ENCODE data around the gene CPT1B. TPM values are rescaled to one million over a fixed set of nuclear protein-coding genes. Genes with fewer than 3 reads are reported as not detected.

CPT1B gene
- total and polyA plus RNA-seq, 2 of the 8 experiments (the other 6 are each of a cell fraction or from before 2014, with no cell fraction given): 34.2 to 36.2 TPM

GRCh38 chr22:50600967-50601668, 22.9 kb upstream of the CPT1B start:
- no peaks in the 10 kb centered on the region for H3K79me1 ChIP-seq (ENCODE audit: low read depth, low read length)
- TF ChIP-seq SUZ12 (IDR thresholded peaks at IDR 0.05; ENCODE audit: low read length): peak; percentile 44
- peak; percentile 45 for TF ChIP-seq EZH2 (IDR thresholded peaks at IDR 0.05; ENCODE audit: low read depth, low read length, severe bottlenecking)
- TF ChIP-seq HDAC6 (IDR thresholded peaks at IDR 0.05; ENCODE audit: low read depth, low read length): no peak
- no peak overlapping the region for H2BK12ac ChIP-seq (ENCODE audit: low read depth, low read length)
- peak overlapping the region; percentile 21 to 57 (median 26); a peak in 6 of 8 replicates for H3K4me3 ChIP-seq (ENCODE audit: extremely low read depth in 1 of 4, insufficient read depth in 2 of 4, low read depth in 3 of 4, low read length in 4 of 4)
- H4K91ac ChIP-seq (replicated peaks; ENCODE audit: insufficient read length, low read length): no peak overlapping the region
- H3K4me1 ChIP-seq (replicated peaks in 1 of 4; ENCODE audit: control insufficient read depth in 3 of 4, insufficient read depth in 4 of 4, low read length in 3 of 4): peaks cover 0 to 16% (median 4%) of the 10 kb centered on the region in 4 experiments; a peak in 5 of 7 replicates
- H4K8ac ChIP-seq (ENCODE audit: extremely low read depth, insufficient read depth, low read length): no peak overlapping the region
- DNase-seq (ENCODE audit: low read depth in 1 of 2, low spot score in 2 of 2): peak in 1 of 2 experiments; percentile 60
- no peak overlapping the region for H2AK5ac ChIP-seq (ENCODE audit: low read depth, low read length)
- H3K56ac ChIP-seq (replicated peaks; ENCODE audit: insufficient read length, low read depth, low read length): no peak overlapping the region
- CTCF ChIA-PET (ENCODE audit: partially characterized antibody): interaction anchor here (0.9 to 1.9 kb wide), 4 partner anchors 11 to 38 kb away, joined by 3 to 13 read pairs (median 6); partner anchors contain the start of genes CPT1B and SYCE3
- H3K4ac ChIP-seq (replicated peaks; ENCODE audit: insufficient read length, low read depth, low read length): no peak overlapping the region
- H2BK5ac ChIP-seq (ENCODE audit: low read depth, low read length): no peak overlapping the region
- H4K20me1 ChIP-seq (replicated peaks in 1 of 2; ENCODE audit: control insufficient read depth in 1 of 2, insufficient read depth in 2 of 2, low read length in 2 of 2): peaks cover 9 to 11% of the 10 kb centered on the region in 2 experiments
- no peaks in the 10 kb centered on the region for H3K9me3 ChIP-seq (ENCODE audit: insufficient read depth in 2 of 2, low read depth in 1 of 2, low read length in 1 of 2)
- H3K9ac ChIP-seq (replicated peaks in 1 of 4; ENCODE audit: extremely low read depth in 1 of 4, low read depth in 3 of 4, low read length in 3 of 4): no peak overlapping the region
- H3K79me2 ChIP-seq (ENCODE audit: control insufficient read depth in 1 of 2, insufficient read depth in 2 of 2, low read length in 2 of 2): no peaks in the 10 kb centered on the region
- H3K4me2 ChIP-seq (ENCODE audit: insufficient read depth in 1 of 2, low read depth in 2 of 2, low read length in 2 of 2): peak overlapping the region; percentile 53 to 69
- no peak overlapping the region for H2BK120ac ChIP-seq (replicated peaks; ENCODE audit: low read depth, low read length)
- H3K27me3 ChIP-seq (replicated peaks in 1 of 4; ENCODE audit: control insufficient read depth in 3 of 4, extremely low read depth in 1 of 4, insufficient read depth in 3 of 4, low read length in 3 of 4): peaks cover 54 to 85% (median 63%) of the 10 kb centered on the region in 4 experiments; a peak in 6 of 7 replicates
- peaks cover 2% of the 10 kb centered on the region; the same call in 1 of the 2 replicates for H3K23me2 ChIP-seq (ENCODE audit: low read depth, low read length)
- no peak overlapping the region for H3K23ac ChIP-seq (ENCODE audit: insufficient read length)
- FAIRE-seq: no peak
- H2AFZ ChIP-seq (ENCODE audit: low read length): no peak overlapping the region
- no peak overlapping the region for H2BK20ac ChIP-seq (ENCODE audit: low read length)
- no peak overlapping the region; the same call in 1 of the 2 replicates for H3K18ac ChIP-seq (ENCODE audit: extremely low read depth, low read length)
- WGBS, 2 experiments (ENCODE audit: extremely low coverage in 1 of 2, insufficient coverage in 1 of 2, insufficient read length in 1 of 2, insufficient replicate concordance in 2 of 2, low coverage in 1 of 2, low lambda C conversion rate in 2 of 2, missing lambda C conversion rate in 1 of 2): 5% methylated on average over 17 of the region's 52 CpGs; no CpG with 5 or more reads in 1 of the 2 experiments
- H3K36me3 ChIP-seq (ENCODE audit: control insufficient read depth in 2 of 4, insufficient read depth in 4 of 4, low read length in 3 of 4): peaks cover 0 to 3% (median 0%) of the 10 kb centered on the region in 4 experiments; a peak in 1 of 8 replicates
- H3K27ac ChIP-seq (ENCODE audit: low read depth, low read length): no peak overlapping the region
- H2BK15ac ChIP-seq (ENCODE audit: low read length): no peak overlapping the region
- H3K14ac ChIP-seq (ENCODE audit: insufficient read length): no peak overlapping the region
- H4K5ac ChIP-seq (ENCODE audit: insufficient read length, low read depth, low read length): no peak overlapping the region
- POLR2A ChIA-PET (ENCODE audit: partially characterized antibody): interaction anchor here (0.9 kb wide), 1 partner anchor 18 kb away, joined by 3 read pairs; the partner anchor contains the start of gene CHKB
